HEK293T (cell line): ENCODE results near the gene SULT2B1.

Source experiments
- ARNT ChIP-seq: fragments of 450-650 bp; IDR thresholded peaks from 2 replicates; pipeline ENCODE4 v1.6.1; 2017; ENCODE audit warnings: mild to moderate bottlenecking
- BHLHE40 ChIP-seq: fragments of 450-650 bp; IDR thresholded peaks from 2 replicates; pipeline ENCODE4 v1.6.1; 2016; ENCODE audit warnings: mild to moderate bottlenecking, moderate library complexity, borderline replicate concordance
- CTBP1 ChIP-seq: fragments of 450-650 bp; IDR thresholded peaks from 2 replicates; pipeline ENCODE4 v1.6.1; 2016; ENCODE audit warnings: borderline replicate concordance
- ELF4 ChIP-seq: fragments of 450-650 bp; IDR thresholded peaks from 2 replicates; pipeline ENCODE4 v1.6.1; 2017; ENCODE audit warnings: antibody characterized with exemption
- FOXA1 ChIP-seq: fragments of 450-650 bp; IDR thresholded peaks from 2 replicates; pipeline ENCODE4 v1.6.1; 2016; ENCODE audit warnings: mild to moderate bottlenecking
- FOXM1 ChIP-seq: fragments of 450-650 bp; IDR thresholded peaks from 2 replicates; pipeline ENCODE4 v1.6.1; 2017; ENCODE audit warnings: mild to moderate bottlenecking, borderline replicate concordance
- L3MBTL2 ChIP-seq: fragments of 450-650 bp; conservative IDR thresholded peaks from 2 replicates; pipeline ENCODE4 v1.6.1; 2016; ENCODE audit warnings: mild to moderate bottlenecking
- NFRKB ChIP-seq: fragments of 450-650 bp; IDR thresholded peaks from 2 replicates; pipeline ENCODE4 v1.6.1; 2016; ENCODE audit warnings: mild to moderate bottlenecking, moderate library complexity
- SP1 ChIP-seq: fragments of 450-650 bp; IDR thresholded peaks from 2 replicates; pipeline ENCODE4 v1.6.1; 2017
- SUZ12 ChIP-seq: fragments of 450-650 bp; IDR thresholded peaks from 2 replicates; pipeline ENCODE4 v1.6.1; 2016; ENCODE audit warnings: mild to moderate bottlenecking
- ZNF384 ChIP-seq: fragments of 450-650 bp; IDR thresholded peaks from 2 replicates; pipeline ENCODE4 v1.6.1; 2016
- TF ChIP-seq, protein P1 (sequence below): fragments of 450-650 bp; IDR thresholded peaks from 2 replicates; pipeline ENCODE4 v1.6.1; 2016

DNA sequence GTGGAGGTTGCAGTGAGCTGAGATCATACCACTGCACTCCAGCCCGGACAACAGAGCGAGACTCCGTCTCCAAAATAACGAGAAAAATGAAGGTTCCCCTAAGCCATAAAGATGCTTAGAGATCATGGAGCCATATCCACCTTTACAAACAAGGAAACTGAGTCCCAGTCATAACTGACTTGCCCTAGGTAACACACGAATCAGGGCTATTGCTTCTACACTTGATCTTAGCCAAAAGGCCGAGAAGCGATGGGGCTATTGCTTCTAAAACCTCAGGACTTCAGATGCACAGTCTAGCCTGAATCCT is 82.0 kb downstream of the SULT2B1 start:
- TF ChIP-seq SUZ12 (no peak), ELF4 (no peak), SP1 (no peak), ARNT (no peak), FOXM1 (no peak), BHLHE40 (no peak), ZNF384 (no peak), L3MBTL2 (no peak), CTBP1 (no peak), NFRKB (no peak), FOXA1 (no peak)
- TF ChIP-seq, protein P1, sequence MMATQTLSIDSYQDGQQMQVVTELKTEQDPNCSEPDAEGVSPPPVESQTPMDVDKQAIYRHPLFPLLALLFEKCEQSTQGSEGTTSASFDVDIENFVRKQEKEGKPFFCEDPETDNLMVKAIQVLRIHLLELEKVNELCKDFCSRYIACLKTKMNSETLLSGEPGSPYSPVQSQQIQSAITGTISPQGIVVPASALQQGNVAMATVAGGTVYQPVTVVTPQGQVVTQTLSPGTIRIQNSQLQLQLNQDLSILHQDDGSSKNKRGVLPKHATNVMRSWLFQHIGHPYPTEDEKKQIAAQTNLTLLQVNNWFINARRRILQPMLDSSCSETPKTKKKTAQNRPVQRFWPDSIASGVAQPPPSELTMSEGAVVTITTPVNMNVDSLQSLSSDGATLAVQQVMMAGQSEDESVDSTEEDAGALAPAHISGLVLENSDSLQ, result no peak
